Endothelial cell of umbilical vein (primary cell): ENCODE results near the gene CCDC146. TPM values are rescaled to one million over a fixed set of nuclear protein-coding genes. Genes with fewer than 3 reads are reported as not detected.
"Not testable (repeated sequence)": the region's sequence is repeated elsewhere in the genome, so short reads cannot be mapped to it uniquely, and the experiment has no call there.

ENCODE experiments used
- BruUV-seq: library from RNA; stranded (reverse); fragments of 400-500 nt; replicated peaks from 2 replicates; lab custom pipeline; 2021; lab: Mats Ljungman, UMichigan
- CTCF ChIA-PET: fragments of 300-600, 350-600 bp; sonication (Branson Sonifier 250); formaldehyde crosslinking; loops from one replicate; lab custom pipeline; 2021; ENCODE audit warnings: antibody characterized with exemption, inconsistent platforms; lab: Charles Lee
- POLR2A ChIA-PET: fragments of 300-600, 350-600 bp; sonication (Branson Sonifier 250); formaldehyde crosslinking; loops from one replicate; lab custom pipeline; 2021; ENCODE audit warnings: antibody characterized with exemption, inconsistent platforms; lab: Charles Lee
- DNase-seq: peaks from one replicate; pipeline ENCODE4 v3.0.0-alpha.2; 2011; ENCODE audit warnings: low read depth, low spot score
- FAIRE-seq: peaks from 2 replicates; lab custom pipeline; 2011; peaks lifted over from hg19 to GRCh38; lab: Jason Lieb, UNC
- H2AFZ ChIP-seq: 2 replicates; pipeline ENCODE4 v1.6.0; 2012; ENCODE audit warnings: low read depth, low read length, control low read depth, inconsistent platforms
- H3K27ac ChIP-seq: 2 replicates; pipeline ENCODE4 v1.5.1; 2011; ENCODE audit warnings: low read depth, mild to moderate bottlenecking, control low read depth, low read length, moderate library complexity; ENCODE audit not compliant: insufficient read depth
- H3K27me3 ChIP-seq, 2 experiments: 2 replicates each; pipeline versions ENCODE4 v1.6.0 to v1.6.1; 2011; ENCODE audit warnings: low read length in 2 of 2, mixed read lengths in 1 of 2; ENCODE audit not compliant: control insufficient read depth in 2 of 2, insufficient read depth in 2 of 2
- H3K36me3 ChIP-seq, 2 experiments: 2 replicates in 1 of 2; 3 replicates in 1 of 2; pipeline ENCODE4 v1.5.1; 2011; ENCODE audit warnings: low read length in 2 of 2, mild to moderate bottlenecking in 1 of 2, moderate library complexity in 1 of 2; ENCODE audit not compliant: control insufficient read depth in 2 of 2, insufficient read depth in 2 of 2; ENCODE audit errors: extremely low read depth in 1 of 2
- H3K4me1 ChIP-seq: 3 replicates; pipeline ENCODE4 v1.5.1; 2011; ENCODE audit warnings: mild to moderate bottlenecking, low read length; ENCODE audit not compliant: control insufficient read depth, insufficient read depth; ENCODE audit errors: extremely low read depth
- H3K4me2 ChIP-seq: 2 replicates; pipeline ENCODE4 v1.6.1; 2011; ENCODE audit warnings: low read length, control low read depth, mixed read lengths; ENCODE audit not compliant: insufficient read depth
- H3K4me3 ChIP-seq, 3 experiments: fragments of 200-600 bp in 1 of 3; sonication (generic), shearing (Covaris generic) in 1 of 3; replicated peaks in 1 of 3; 2 replicates each; pipeline ENCODE4 v1.5.1; 2011 to 2016; ENCODE audit warnings: control low read depth in 3 of 3, low read length in 3 of 3, mild to moderate bottlenecking in 2 of 3, inconsistent platforms in 1 of 3, low read depth in 1 of 3, moderate library complexity in 1 of 3; ENCODE audit not compliant: insufficient read depth in 1 of 3
- H3K79me2 ChIP-seq: 2 replicates; pipeline ENCODE4 v1.6.0; 2012; ENCODE audit warnings: low read length, inconsistent platforms; ENCODE audit not compliant: control insufficient read depth, insufficient read depth
- H3K9ac ChIP-seq: replicated peaks from 2 replicates; pipeline ENCODE3; 2011; ENCODE audit warnings: low read length, control low read depth; ENCODE audit not compliant: insufficient read depth; ENCODE audit errors: extremely low read depth
- H3K9me1 ChIP-seq: replicated peaks from 3 replicates; pipeline ENCODE4 v1.6.0; 2011; ENCODE audit warnings: mild to moderate bottlenecking, low read length; ENCODE audit not compliant: control insufficient read depth, insufficient read depth; ENCODE audit errors: extremely low read depth
- H3K9me3 ChIP-seq: replicated peaks from 2 replicates; pipeline ENCODE4 v1.5.1; 2012; ENCODE audit warnings: low read length, inconsistent platforms; ENCODE audit not compliant: control insufficient read depth, insufficient read depth
- H4K20me1 ChIP-seq: replicated peaks from 2 replicates; pipeline ENCODE3; 2011; ENCODE audit warnings: mild to moderate bottlenecking, low read length; ENCODE audit not compliant: control insufficient read depth, insufficient read depth; ENCODE audit errors: extremely low read depth
- CTCF ChIP-seq, 2 donors: IDR thresholded peaks; 1 replicate in 1 of 2; 2 replicates in 1 of 2; pipeline ENCODE4 v1.5.1; 2011; ENCODE audit warnings: low read length in 2 of 2, mild to moderate bottlenecking in 2 of 2, moderate library complexity in 2 of 2, control low read depth in 1 of 2, inconsistent platforms in 1 of 2, low read depth in 1 of 2; ENCODE audit not compliant: insufficient read depth in 1 of 2; ENCODE audit errors: extremely low read depth in 1 of 2
- EZH2 ChIP-seq: IDR thresholded peaks from 2 replicates; pipeline ENCODE4 v1.6.1; 2012; ENCODE audit warnings: borderline replicate concordance, low read depth, mild to moderate bottlenecking, moderate library complexity, low read length, inconsistent platforms; ENCODE audit not compliant: severe bottlenecking
- FOS ChIP-seq: IDR thresholded peaks from 2 replicates; pipeline ENCODE4 v1.6.1; 2011; ENCODE audit warnings: mild to moderate bottlenecking, low read length, moderate library complexity, borderline replicate concordance; ENCODE audit not compliant: insufficient read depth
- GATA2 ChIP-seq: IDR thresholded peaks from 2 replicates; pipeline ENCODE4 v1.7.0; 2011; ENCODE audit warnings: low read depth, mild to moderate bottlenecking, moderate library complexity, mixed read lengths, low read length; ENCODE audit not compliant: insufficient read length, insufficient read depth
- JUN ChIP-seq: IDR thresholded peaks from 2 replicates; pipeline ENCODE4 v1.6.1; 2011; ENCODE audit warnings: borderline replicate concordance, low read depth; ENCODE audit not compliant: insufficient read length, insufficient read depth
- MAX ChIP-seq: IDR thresholded peaks from 2 replicates; pipeline ENCODE4 v1.6.1; 2011; ENCODE audit not compliant: insufficient read depth, insufficient read length
- MYC ChIP-seq: IDR thresholded peaks from one replicate; pipeline ENCODE4 v1.6.1; 2011; ENCODE audit warnings: mild to moderate bottlenecking, low read depth, low read length
- POLR2A ChIP-seq: IDR thresholded peaks from 2 replicates; pipeline ENCODE4 v1.6.1; 2012; ENCODE audit warnings: low read depth, mild to moderate bottlenecking, control low read depth, low read length
- POLR2AphosphoS5 ChIP-seq: IDR thresholded peaks from 2 replicates; pipeline ENCODE4 v1.6.1; 2012; ENCODE audit warnings: low read depth, mild to moderate bottlenecking, control low read depth, low read length, moderate library complexity; ENCODE audit not compliant: insufficient read depth
- dilution Hi-C: fragments of 300-500 bp; cut with MboI; formaldehyde crosslinking; loops from one replicate; pipeline ENCODE4 v1.15.0; 2019; ENCODE audit warnings: low sequenced_read_pairs; ENCODE audit not compliant: extremely low pct_ligation_motif_present
- intact Hi-C: fragments of 100-400 bp; cut with micrococcal nuclease; formaldehyde crosslinking; loops from one replicate; pipeline ENCODE4 v1.10.0; 2022
- polyA plus RNA-seq, 4 experiments: library from polyadenylated mRNA; depleted of rRNA in 3 of 4; stranded (reverse) in 3 of 4; unstranded in 1 of 4; fragments of >200 nt; gene quantifications; 2 replicates each; pipeline versions ENCODE4 v1.2.1 to v1.2.3, GENCODE V29; 2011 to 2012; ENCODE audit warnings: missing spikeins in 1 of 4
- total RNA-seq: library from RNA; stranded (reverse); gene quantifications from 2 replicates; pipeline ENCODE4 v1.2.3, GENCODE V29; 2021

Gene CCDC146
- total and polyA plus RNA-seq, 2 donors (not counting 3 experiments of a cell fraction or from before 2014, with no cell fraction given), result 0.65 to 2.2 TPM

GRCh38 chr7:77178024-77178423 is 55.6 kb downstream of the CCDC146 start:
- H3K4me1 ChIP-seq, H3K27me3 ChIP-seq, H3K9me1 ChIP-seq, FAIRE-seq, H3K4me2 ChIP-seq, CTCF ChIA-PET, H2AFZ ChIP-seq, H3K4me3 ChIP-seq, BruUV-seq, H3K36me3 ChIP-seq, dilution Hi-C loops, H3K79me2 ChIP-seq, H3K27ac ChIP-seq, H3K9me3 ChIP-seq, H4K20me1 ChIP-seq, POLR2A ChIA-PET, DNase-seq, intact Hi-C loops, H3K9ac ChIP-seq: not testable (repeated sequence)

- no peaks in the 10 kb centered on the region for H3K36me3 ChIP-seq
- H3K27ac ChIP-seq, result no peak overlapping the region
- H3K9ac ChIP-seq, result no peak overlapping the region
- no peak overlapping the region for H2AFZ ChIP-seq
- CTCF ChIA-PET, result no interaction called here
- H3K27me3 ChIP-seq, result no peaks in the 10 kb centered on the region
- BruUV-seq, result no TSS peak
- H3K79me2 ChIP-seq, result no peaks in the 10 kb centered on the region
- POLR2A ChIA-PET, result no interaction called here
- H3K4me3 ChIP-seq, result no peak overlapping the region
- H3K9me1 ChIP-seq, result no peaks in the 10 kb centered on the region
- DNase-seq, result no peak
- no peaks in the 10 kb centered on the region for H4K20me1 ChIP-seq
- no peaks in the 10 kb centered on the region for H3K9me3 ChIP-seq
- dilution Hi-C loops (no loop called here), intact Hi-C loops (no loop called here)
- TF ChIP-seq JUN (no peak), POLR2AphosphoS5 (no peak), POLR2A (no peak), MAX (no peak), CTCF (IDR thresholded peaks at IDR 0.05; ENCODE audit: extremely low read depth in 1 of 2, insufficient read depth in 1 of 2, low read depth in 1 of 2, low read length in 2 of 2) (no peak), MYC (no peak), EZH2 (no peak), GATA2 (no peak), FOS (no peak)
- H3K4me1 ChIP-seq, result peaks cover 2% of the 10 kb centered on the region
- no peak for FAIRE-seq
- H3K4me2 ChIP-seq, result no peak overlapping the region
Measured at GRCh38 chr7:77181015-77181595, 58.7 kb downstream of the CCDC146 start.
